Kidney glomerular epithelial cell (primary cell): ENCODE measurements around the gene RPTN.

Source experiments
- DNase-seq: peaks from one replicate; lab custom pipeline; 2025; lab: John Stamatoyannopoulos, UW

The RPTN gene

DNA sequence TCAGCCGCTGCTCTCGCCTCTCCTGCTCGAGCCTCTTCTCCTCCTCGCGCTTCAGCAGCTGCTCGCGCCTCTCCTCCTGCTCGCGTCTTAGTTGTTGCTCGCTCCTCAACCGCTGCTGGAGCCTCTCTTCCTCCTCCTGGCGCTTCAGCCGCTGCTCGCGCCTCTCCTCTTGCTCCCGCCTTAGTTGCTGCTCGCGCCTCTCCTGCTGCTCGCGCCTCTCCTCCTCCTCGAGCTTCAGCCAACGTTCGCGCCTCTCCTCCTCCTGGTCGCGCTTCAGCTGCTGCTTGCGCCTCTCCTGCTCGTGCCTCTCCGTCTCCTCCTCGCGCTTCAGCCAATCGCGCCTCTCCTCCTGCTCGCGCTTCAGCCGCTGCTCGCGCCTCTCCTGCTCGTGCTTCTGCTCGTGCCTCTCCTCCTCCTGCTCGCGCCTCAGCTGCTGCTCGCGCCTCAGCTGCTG, 47.5 kb downstream of the RPTN start:
- peak; percentile 58 for DNase-seq

DNA sequence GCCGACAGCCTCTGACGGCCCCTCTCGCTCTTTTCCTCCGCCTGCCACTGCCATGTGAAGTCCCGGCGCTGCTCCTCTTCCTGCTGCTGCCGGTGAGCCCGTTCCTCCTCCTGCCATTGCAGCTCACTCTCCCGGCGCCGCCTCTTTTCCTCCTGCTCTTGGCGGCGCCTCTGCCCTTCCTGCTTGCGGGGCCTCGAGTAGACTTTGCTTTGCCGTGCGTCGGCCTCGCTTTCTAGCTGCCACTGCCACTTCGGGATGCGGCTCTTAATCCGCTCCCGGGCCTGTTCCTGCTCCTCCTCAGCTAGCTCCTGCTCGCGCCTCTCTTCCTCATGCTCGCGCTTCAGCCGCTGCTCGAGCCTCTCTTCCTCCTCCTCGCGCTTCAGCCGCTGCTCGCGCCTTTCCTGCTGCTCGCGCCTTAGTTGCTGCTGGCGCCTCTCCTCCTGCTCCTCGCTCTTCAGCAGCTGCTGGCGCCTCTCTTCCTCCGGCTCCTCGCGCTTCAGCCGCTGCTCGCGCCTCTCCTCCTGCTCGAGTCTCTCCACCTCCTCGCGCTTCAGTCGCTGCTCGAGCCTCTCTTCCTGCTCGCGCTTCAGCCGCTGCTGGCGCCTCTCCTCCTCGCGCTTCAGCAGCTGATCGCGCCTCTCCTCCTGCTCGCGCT, 48.0 kb downstream of the RPTN start:
- DNase-seq: peak; percentile 58

DNA sequence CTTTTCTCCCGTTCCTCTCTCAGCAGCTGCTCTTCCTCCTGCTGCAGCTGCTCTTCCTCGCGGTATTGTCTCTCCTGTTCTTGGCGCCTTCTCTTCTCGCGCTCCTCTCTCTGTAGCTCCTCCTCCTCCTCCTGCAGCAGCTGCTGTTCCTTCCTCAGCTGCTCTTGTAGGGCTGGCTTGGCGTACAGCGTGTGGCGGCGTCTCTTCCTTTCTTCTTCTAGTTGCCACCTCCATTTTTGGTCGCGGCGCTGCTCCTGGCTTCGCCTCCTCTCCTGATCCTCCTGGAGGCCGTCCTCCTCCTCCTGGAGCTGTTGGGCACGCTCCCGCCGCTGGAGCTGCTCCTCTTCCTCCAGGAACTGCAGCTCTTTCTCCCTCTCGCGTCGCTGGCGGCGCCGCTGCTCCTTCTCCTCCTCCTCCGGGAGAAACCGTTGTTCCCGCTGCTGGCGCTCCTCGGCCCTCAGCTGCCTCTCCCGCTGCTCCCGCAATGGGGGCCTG, 48.6 kb downstream of the RPTN start:
- DNase-seq: peak; percentile 50

DNA sequence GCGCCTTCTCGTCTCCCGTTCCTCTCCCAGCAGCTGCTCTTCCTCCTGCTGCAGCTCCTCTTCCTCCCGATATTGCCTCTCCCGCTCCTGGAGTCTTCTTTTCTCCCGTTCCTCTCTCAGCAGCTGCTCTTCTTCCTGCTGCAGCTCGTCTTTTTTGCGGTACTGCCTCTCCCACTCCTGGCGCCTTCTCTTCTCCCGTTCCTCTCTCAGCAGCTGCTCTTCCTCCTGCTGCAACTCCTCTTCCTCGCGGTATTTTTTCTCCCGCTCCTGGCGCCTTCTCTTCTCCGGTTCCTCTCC, 49.1 kb downstream of the RPTN start:
- DNase-seq: no peak

DNA sequence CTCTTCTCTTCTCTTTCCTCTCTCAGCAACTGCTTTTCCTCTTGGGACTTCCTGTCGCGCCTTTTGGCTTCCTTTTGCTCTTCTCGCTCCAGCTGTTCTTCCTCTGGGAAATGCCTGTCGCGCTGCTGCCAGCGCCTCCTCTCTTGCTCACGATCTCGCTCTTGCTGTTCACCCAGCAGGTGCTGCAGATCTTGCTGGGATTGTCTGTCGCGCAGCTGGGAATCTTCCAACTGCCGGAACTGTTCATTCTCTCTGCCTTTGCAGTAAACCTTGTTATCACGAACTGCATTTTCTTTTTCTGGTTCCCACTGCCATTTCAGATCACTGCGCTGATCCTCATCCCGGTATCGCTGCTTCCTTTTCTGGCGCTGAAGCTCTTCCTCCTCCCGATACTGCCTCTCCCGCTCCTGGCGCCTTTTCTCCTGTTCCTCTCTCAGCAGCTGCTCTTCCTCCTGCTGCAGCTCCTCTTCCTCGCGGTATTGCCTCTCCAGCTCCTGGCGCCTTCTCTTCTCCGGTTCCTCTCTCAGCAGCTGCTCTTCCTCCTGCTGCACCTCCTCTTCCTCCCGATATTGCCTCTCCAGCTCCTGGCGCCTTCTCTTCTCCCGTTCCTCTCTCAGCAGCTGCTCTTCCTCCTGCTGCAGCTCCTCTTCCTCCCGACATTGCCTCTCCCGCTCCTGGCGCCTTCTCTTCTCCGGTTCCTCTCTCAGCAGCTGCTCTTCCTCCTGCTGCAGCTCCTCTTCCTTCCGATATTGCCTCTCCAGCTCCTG, 49.6 kb downstream of the RPTN start:
- DNase-seq: no peak

DNA sequence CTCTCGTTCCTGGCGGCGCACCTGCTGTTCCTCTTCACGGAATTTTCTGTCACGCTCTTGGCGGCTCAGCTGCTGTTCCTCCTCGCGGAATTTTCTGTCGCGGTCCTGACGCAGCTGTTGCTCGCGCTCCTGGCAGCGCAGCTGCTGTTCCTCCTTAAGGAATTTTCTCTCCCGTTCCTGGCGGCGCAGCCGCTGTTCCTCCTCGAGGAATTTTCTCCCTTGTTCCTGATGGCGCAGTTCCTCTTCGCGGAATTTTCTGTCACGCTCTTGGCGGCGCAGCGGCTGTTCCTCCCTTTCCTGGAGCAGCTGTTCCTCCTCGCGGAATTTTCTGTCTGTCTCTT, 50.2 kb downstream of the RPTN start:
- DNase-seq: no peak

DNA sequence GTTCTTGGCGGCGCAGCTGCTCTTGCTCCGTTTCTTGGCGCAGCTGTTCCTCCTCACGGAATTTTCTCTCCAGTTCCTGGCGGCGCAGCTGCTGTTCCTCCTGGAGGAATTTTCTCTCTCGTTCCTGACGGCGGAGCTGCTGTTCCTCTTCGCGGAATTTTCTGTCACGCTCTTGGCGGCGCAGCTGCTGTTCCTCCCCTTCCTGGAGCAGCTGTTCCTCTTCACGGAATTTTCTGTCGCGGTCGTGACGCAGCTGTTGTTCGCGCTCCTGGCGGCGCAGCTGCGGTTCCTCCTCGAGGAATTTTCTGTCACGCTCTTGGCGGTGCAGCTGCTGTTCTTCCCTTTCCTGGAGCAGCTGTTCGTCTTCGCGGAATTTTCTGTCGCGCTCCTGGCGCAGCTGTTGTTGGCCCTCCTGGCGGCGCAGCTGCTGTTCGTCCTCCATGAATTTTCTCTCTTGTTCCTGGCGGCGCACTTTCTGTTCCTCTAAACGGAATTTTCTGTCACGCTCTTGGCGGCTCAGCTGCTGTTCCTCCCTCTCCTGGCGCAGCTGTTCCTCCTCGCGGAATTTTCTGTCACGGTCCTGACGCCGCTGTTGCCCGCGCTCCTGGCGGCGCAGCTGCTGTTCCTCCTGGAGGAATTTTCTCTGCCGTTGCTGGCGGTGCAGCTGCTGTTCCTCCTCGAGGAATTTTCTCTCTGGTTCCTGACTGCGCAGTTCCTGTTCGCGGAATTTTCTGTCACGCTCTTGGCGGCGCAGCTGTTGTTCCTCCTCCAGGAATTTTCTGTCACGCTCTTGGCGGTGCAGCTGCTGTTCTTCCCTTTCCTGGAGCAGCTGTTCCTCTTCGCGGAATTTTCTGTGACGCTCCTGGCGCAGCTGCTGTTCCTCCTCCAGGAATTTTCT, 50.8 kb downstream of the RPTN start:
- DNase-seq: no peak

DNA sequence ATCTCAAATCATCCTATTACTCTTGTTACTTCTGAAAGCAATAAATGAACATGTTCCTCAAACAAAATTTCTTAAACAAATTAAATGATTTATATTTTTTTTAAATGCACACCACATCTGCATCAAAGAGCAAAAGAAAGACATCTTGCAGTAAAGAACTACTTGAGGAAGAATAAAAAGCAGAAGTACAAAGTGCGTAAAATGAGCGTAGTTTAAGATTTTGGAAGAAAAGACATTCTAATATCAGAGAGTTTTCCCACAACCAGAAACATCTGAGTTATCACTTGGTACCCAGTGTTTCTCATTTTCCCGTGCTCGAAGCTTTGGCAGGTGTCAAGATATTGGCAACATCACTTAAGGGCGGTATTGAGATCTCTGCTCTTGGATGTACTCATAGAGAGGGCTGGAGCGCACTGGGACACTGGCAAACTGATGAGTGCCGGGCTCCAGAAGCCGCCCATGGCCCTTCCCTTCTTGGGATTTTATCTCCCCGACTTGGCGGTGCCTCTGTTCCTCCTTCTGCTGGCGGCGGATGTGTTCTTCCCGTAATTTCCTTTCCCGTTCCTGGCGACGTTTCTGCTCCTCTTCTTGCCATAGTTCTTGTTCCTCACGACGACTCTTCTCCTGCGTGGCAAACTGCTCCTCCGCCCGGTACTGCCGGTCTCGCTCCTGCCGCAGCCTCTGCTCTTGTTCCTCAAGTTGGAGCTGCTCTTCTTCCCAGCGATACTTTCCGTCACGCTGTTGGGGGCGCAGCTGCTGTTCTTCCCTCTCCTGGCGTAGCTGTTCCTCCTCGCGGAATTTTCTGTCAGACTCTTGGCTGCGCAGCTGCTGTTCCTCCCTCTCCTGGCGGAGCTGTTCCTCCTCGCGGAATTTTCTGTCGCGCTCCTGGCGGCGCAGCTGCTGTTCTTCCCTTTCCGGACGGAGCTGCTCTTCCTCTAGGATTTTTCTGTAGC, 51.7 kb downstream of the RPTN start:
- no peak for DNase-seq

DNA sequence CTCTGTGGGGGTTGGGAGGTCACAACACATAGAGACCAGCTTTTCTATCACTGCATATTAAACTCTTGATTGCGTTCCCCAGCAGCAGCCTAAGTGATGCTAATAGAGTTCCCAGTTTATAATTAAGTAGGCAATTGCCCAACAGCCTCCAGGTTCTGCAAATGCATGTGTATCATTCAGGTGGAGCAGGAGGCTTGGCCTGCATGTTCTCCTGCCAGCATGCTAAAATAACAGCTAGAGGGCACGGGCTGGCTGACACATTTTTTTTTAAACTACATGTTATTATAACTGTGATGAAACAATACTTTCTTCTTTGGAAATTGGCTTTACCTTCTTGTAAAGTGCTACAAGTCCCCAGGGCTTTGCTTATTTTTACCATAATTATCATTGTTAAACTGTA, 54.2 kb downstream of the RPTN start:
- no peak for DNase-seq
